GM06990 (cell line): ENCODE measurements around the gene PTPA.
"Not testable (repeated sequence)": the region's sequence is repeated elsewhere in the genome, so short reads cannot be mapped to it uniquely, and the experiment has no call there.

Experiments
- DNase-seq: peaks from one replicate; pipeline ENCODE4 v3.0.0-alpha.2; 2011; ENCODE audit not compliant: insufficient read length; ENCODE audit errors: extremely low read depth
- H3K27me3 ChIP-seq: replicated peaks from 2 replicates; pipeline ENCODE4 v1.6.0; 2011; ENCODE audit warnings: low read length; ENCODE audit not compliant: control insufficient read depth, insufficient read depth
- H3K36me3 ChIP-seq: 2 replicates; pipeline ENCODE4 v1.5.1; 2011; ENCODE audit warnings: low read length; ENCODE audit not compliant: control insufficient read depth, insufficient read depth
- H3K4me3 ChIP-seq: replicated peaks from 2 replicates; pipeline ENCODE4 v1.5.1; 2011; ENCODE audit warnings: low read depth, mild to moderate bottlenecking, control low read depth, low read length
- CTCF ChIP-seq: IDR thresholded peaks from 2 replicates; pipeline ENCODE4 v1.5.1; 2011; ENCODE audit warnings: low read length, control low read depth, mild to moderate bottlenecking, inconsistent platforms; ENCODE audit not compliant: insufficient read depth, poor library complexity, severe bottlenecking

The PTPA gene

GRCh38 chr9:129154866-129155477 is 43.8 kb downstream of the PTPA start:
- H3K27me3 ChIP-seq = no peaks in the 10 kb centered on the region
- TF ChIP-seq CTCF = no peak
- no peak for DNase-seq
- no peaks in the 10 kb centered on the region; the same call in 1 of the 2 replicates for H3K36me3 ChIP-seq
- H3K4me3 ChIP-seq = no peak overlapping the region

GRCh38 chr9:129156163-129156562 is 44.9 kb downstream of the PTPA start:
- H3K4me3 ChIP-seq = no peak overlapping the region
- H3K36me3 ChIP-seq = no peaks in the 10 kb centered on the region; the same call in 1 of the 2 replicates
- no peak for DNase-seq
- TF ChIP-seq CTCF = no peak
- no peaks in the 10 kb centered on the region for H3K27me3 ChIP-seq

- DNase-seq = no peak
- Histone ChIP-seq H3K4me3 (no peak overlapping the region), H3K27me3 (no peaks in the 10 kb centered on the region), H3K36me3 (no peaks in the 10 kb centered on the region)
- TF ChIP-seq CTCF = no peak
Measured at GRCh38 chr9:129160712-129161533, 49.7 kb downstream of the PTPA start.

DNA sequence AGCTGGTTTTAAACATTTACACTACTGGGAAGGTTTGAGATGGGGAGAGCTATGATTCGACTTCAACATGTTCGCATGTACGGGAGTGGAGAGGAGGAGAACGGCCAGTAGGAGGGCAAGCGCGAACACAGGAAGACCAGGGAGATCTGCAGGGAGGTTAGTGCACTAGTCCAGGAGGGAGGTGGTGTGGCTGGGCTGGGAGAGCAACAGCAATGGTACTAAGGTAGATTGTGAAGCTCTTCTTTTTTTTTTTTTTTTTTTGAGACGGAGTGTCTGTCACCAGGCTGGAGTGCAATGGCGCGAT is 50.3 kb downstream of the PTPA start:
- Histone ChIP-seq H3K36me3 (no peaks in the 10 kb centered on the region), H3K4me3 (no peak overlapping the region), H3K27me3 (no peaks in the 10 kb centered on the region)
- TF ChIP-seq CTCF = no peak
- no peak for DNase-seq

GRCh38 chr9:129162497-129163197 is 51.4 kb downstream of the PTPA start:
- Histone ChIP-seq H3K36me3 (no peaks in the 10 kb centered on the region), H3K4me3 (no peak overlapping the region), H3K27me3 (no peaks in the 10 kb centered on the region)
- DNase-seq = no peak
- no peak for TF ChIP-seq CTCF

DNA sequence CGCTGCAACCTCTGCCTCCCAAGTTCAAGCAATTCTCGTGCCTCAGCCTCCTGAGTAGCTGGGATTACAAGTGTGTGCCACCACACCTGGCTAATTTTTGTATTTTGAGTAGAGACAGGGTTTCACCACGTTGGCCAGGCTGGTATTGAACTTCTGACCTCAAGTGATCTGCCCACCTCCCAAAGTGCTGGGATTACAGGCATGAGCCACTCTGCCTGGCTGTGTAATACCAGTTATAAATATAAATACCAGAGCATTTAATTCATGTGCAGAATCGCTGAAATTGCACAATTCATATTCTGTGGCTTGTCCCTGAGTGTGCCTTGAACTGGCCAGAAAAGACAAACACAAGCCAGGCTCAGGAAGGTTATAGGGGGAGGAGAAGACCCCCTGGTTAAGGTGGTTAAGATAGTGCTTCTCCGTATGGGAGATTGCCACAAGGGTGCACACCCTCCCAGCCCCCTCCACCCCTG is 52.0 kb downstream of the PTPA start:
- H3K4me3 ChIP-seq, DNase-seq, H3K27me3 ChIP-seq, H3K36me3 ChIP-seq: not testable (repeated sequence)
